AG04449 (cell line): ENCODE data around the gene GPR107.
A peak's percentile ranks its signal among the peaks of the same experiment; 100 is the strongest.

Source experiments
- CTCF ChIA-PET: fragments of 350-600 bp; formaldehyde crosslinking; extraction: SDS; loops from one replicate; lab custom pipeline; 2021; ENCODE audit warnings: antibody characterized with exemption; lab: Yijun Ruan, JAX
- POLR2A ChIA-PET: fragments of 400-600, 350-600 bp; formaldehyde crosslinking; extraction: SDS; loops from one replicate; lab custom pipeline; 2020; ENCODE audit warnings: antibody characterized with exemption, inconsistent platforms; lab: Yijun Ruan, JAX
- DNase-seq: peaks from one replicate; pipeline ENCODE4 v3.0.0-alpha.2; 2010; ENCODE audit warnings: low read depth, low spot score
- H3K4me3 ChIP-seq: 2 replicates; pipeline ENCODE4 v1.5.1; 2011; ENCODE audit warnings: low read depth, mild to moderate bottlenecking, control low read depth, low read length
- TF ChIP-seq, protein P1 (sequence below): IDR thresholded peaks from one replicate; pipeline ENCODE4 v1.5.1; 2011; ENCODE audit warnings: mild to moderate bottlenecking, moderate library complexity, low read length, control low read depth, inconsistent platforms; ENCODE audit not compliant: insufficient read depth; ENCODE audit errors: missing control alignments

Gene GPR107

DNA sequence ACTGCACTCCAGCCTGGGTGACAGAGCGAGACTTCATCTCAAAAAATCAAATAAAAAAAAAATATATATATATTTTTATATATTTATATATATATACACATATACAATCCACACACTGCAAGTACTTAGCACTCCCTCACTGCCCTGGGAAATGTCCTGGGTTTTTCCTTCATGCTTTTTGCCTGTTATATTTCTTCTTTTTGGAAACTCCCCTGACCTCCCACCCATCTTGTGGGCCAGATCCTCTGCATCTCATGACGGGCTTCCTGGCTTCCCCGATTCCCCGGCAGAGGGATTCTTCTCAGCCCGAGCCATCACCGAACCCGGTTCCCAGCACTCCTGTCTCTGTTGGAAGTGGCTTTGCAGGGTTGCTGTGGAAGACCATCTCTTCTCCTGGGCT, 79.0 kb downstream of the GPR107 start:
- H3K4me3 ChIP-seq, result no peak overlapping the region
- ChIA-PET CTCF (no interaction called here), POLR2A (no interaction called here)
- no peak for DNase-seq
- TF ChIP-seq, protein P1, sequence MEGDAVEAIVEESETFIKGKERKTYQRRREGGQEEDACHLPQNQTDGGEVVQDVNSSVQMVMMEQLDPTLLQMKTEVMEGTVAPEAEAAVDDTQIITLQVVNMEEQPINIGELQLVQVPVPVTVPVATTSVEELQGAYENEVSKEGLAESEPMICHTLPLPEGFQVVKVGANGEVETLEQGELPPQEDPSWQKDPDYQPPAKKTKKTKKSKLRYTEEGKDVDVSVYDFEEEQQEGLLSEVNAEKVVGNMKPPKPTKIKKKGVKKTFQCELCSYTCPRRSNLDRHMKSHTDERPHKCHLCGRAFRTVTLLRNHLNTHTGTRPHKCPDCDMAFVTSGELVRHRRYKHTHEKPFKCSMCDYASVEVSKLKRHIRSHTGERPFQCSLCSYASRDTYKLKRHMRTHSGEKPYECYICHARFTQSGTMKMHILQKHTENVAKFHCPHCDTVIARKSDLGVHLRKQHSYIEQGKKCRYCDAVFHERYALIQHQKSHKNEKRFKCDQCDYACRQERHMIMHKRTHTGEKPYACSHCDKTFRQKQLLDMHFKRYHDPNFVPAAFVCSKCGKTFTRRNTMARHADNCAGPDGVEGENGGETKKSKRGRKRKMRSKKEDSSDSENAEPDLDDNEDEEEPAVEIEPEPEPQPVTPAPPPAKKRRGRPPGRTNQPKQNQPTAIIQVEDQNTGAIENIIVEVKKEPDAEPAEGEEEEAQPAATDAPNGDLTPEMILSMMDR, result no peak

DNA sequence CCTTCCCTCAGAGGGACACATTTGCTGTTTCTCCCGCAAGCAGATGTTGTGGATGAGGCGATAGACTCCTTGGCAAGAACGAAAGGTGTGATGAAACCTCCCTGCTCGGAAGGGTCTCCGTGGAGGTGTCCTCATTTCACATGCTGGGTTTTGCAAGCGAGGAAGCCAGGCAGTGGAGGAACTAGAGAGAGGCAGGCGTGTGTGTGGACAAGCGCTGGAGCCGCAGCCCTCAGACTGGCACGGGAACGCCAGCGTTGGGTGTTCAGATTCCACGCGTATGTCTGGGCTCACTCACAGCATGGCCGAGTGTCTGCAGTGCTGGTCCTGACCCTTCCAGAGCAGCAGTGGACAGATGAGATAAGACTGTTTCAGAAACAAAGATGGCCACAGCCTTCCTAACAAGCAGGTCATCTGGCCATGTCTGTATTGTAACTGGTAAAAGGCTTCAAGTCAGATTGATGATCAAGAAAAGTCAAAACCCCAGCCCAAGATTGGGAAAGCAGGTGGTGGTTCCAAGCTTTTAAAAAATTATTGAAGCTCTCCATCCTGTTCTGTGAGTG, 83.5 kb downstream of the GPR107 start:
- ChIA-PET POLR2A (no interaction called here), CTCF (no interaction called here)
- DNase-seq, result no peak
- H3K4me3 ChIP-seq, result no peak overlapping the region
- TF ChIP-seq, protein P1, result no peak

DNA sequence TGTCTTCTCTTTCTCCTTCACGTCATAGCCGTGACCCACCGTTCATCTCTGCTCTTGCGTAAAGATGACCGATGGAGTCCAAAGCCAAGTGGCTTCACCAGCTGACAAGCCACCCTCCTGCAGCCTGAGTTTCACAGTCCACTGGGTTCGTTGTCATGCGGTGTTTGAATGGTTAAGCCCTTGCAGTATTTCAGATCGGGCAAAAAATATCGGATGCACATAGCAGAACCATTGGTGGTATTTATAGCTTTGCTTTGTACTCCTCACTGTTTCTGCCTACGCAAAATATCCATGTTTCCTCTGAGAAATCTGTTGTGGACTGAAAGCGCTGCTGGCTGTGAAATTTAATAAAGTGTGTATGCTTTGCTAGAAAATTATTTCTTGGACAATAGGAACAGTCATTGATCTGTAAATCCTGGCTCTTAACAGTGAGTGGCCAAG, 84.0 kb downstream of the GPR107 start:
- TF ChIP-seq, protein P1, result no peak
- ChIA-PET POLR2A (no interaction called here), CTCF (no interaction called here)
- DNase-seq, result no peak
- H3K4me3 ChIP-seq, result no peak overlapping the region; the same call in 1 of the 2 replicates

DNA sequence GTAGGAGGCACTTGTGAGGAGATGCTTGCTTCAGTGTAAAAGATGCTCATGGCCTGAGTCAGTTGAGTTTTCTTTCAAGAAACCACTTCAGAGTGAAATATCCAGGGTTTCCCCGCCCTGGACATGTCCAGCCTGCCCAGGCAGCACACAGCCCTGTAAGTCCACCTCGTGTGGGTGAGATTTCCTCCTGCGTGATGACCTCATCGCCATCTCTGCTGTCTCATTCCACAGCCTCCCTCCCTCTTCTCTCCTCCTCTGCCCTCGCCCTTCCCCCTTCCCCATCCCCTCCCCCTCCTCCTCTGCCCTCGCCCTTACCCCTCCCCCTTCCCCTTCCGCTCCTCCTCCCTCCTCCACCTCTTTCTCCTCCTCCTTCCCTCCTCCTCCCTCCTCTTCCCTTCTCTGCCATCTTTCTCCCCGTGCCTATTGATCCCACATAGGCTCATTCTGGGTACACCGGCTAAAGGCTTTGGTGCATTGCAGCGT, 84.5 kb downstream of the GPR107 start:
- ChIA-PET POLR2A (no interaction called here), CTCF (interaction anchor here (0.5 to 2.0 kb wide), 5 partner anchors 11 to 104 kb away, joined by 3 to 5 read pairs (median 4); no protein-coding TSS in a partner anchor)
- no peak overlapping the region for H3K4me3 ChIP-seq
- peak; percentile 82 for DNase-seq
- TF ChIP-seq, protein P1, result no peak

DNA sequence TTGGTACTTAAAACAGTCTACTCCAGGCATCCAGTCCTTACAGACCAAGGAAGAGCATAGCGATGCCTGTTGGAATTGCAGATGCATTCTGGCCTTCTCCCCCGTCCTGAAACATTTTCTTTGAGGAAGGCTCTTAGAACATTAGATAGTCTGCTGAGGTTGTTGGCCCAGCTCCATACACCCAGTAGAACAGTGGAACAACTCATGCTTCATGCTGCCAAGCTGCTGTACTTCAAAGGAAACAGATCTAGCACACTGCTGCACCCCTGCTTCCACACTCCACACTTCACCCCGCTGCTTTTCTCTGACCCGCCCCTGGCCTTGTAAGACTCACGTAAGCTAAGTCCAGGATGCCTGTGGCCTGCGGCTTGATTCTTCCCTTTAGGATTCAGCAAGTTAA, 85.1 kb downstream of the GPR107 start:
- no peak overlapping the region for H3K4me3 ChIP-seq
- TF ChIP-seq, protein P1, result no peak
- CTCF ChIA-PET, result interaction anchor here (0.5 to 2.0 kb wide), 5 partner anchors 10 to 104 kb away, joined by 3 to 5 read pairs (median 4); no protein-coding TSS in a partner anchor
- peak; percentile 86 for DNase-seq
- POLR2A ChIA-PET, result no interaction called here

DNA sequence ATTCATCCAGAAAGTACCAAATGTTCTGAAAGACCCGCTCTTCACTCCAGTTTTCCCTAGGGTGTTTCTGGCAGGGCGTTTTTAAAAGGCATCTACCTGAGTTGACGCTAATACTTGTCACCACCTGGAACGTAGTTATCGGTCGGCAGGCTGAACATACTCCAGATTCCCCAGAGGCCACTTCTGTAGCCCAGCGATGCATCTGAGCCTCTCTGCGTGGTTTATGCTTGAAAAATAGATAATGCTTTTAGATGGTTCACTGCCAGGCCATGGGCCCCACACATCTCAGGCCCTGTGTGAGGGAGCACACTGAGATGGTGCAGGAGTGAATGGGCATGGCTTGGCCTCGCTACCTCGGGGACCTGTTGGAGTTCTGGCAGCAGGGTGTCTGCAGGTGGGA, 85.5 kb downstream of the GPR107 start:
- TF ChIP-seq, protein P1, result no peak
- POLR2A ChIA-PET, result no interaction called here
- H3K4me3 ChIP-seq, result no peak overlapping the region
- CTCF ChIA-PET, result interaction anchor here (1.3 to 2.0 kb wide), 3 partner anchors 10 to 103 kb away, joined by 3 to 4 read pairs (median 4); no protein-coding TSS in a partner anchor
- no peak for DNase-seq
